Trophoblast cell (in vitro differentiated cells and primary cell): ENCODE results near the gene CYB561D1.

ENCODE experiments used
- DNase-seq, 2 donors: peaks; one replicate each; pipeline ENCODE4 v3.0.0-alpha.2; 2016
- H2AFZ ChIP-seq: 2 replicates; pipeline ENCODE4 v1.6.1; 2013; ENCODE audit warnings: low read length, moderate library complexity, mild to moderate bottlenecking; ENCODE audit not compliant: insufficient read depth, poor library complexity
- H2AK5ac ChIP-seq: 2 replicates; pipeline ENCODE4 v1.6.1; 2013; ENCODE audit warnings: mild to moderate bottlenecking, low read length
- H2BK120ac ChIP-seq: 2 replicates; pipeline ENCODE4 v1.6.1; 2013; ENCODE audit warnings: low read length, mild to moderate bottlenecking, moderate library complexity; ENCODE audit not compliant: insufficient read depth, poor library complexity
- H2BK12ac ChIP-seq: 2 replicates; pipeline ENCODE4 v1.6.1; 2013; ENCODE audit warnings: mild to moderate bottlenecking, low read length, moderate library complexity
- H2BK5ac ChIP-seq: 2 replicates; pipeline ENCODE4 v1.6.1; 2013; ENCODE audit warnings: low read length, low read depth, moderate library complexity, mild to moderate bottlenecking; ENCODE audit not compliant: poor library complexity
- H3K14ac ChIP-seq: 2 replicates; pipeline ENCODE4 v1.6.1; 2013; ENCODE audit warnings: mild to moderate bottlenecking, low read length
- H3K18ac ChIP-seq: 2 replicates; pipeline ENCODE4 v1.6.1; 2013; ENCODE audit warnings: mild to moderate bottlenecking, low read length
- H3K23ac ChIP-seq: 2 replicates; pipeline ENCODE4 v1.6.1; 2013; ENCODE audit warnings: low read length
- H3K27ac ChIP-seq: 2 replicates; pipeline ENCODE4 v1.5.1; 2013; ENCODE audit warnings: low read depth, mild to moderate bottlenecking, inconsistent platforms, low read length, moderate library complexity
- H3K27me3 ChIP-seq: 2 replicates; pipeline ENCODE4 v1.6.1; 2013; ENCODE audit warnings: inconsistent platforms, mild to moderate bottlenecking, low read length, moderate library complexity; ENCODE audit not compliant: insufficient read depth
- H3K36me3 ChIP-seq, 2 experiments: 1 replicate in 1 of 2; 2 replicates in 1 of 2; pipeline ENCODE4 v1.6.1; 2013; ENCODE audit warnings: low read length in 2 of 2, mild to moderate bottlenecking in 2 of 2, moderate library complexity in 1 of 2; ENCODE audit not compliant: insufficient read depth in 2 of 2, control insufficient read depth in 1 of 2
- H3K4ac ChIP-seq: 2 replicates; pipeline ENCODE4 v1.6.1; 2013; ENCODE audit warnings: low read depth, mild to moderate bottlenecking, low read length, moderate library complexity
- H3K4me1 ChIP-seq, 2 experiments: 1 replicate in 1 of 2; 2 replicates in 1 of 2; pipeline ENCODE4 v1.6.1; 2013; ENCODE audit warnings: low read length in 2 of 2, mild to moderate bottlenecking in 2 of 2, moderate library complexity in 1 of 2; ENCODE audit not compliant: insufficient read depth in 2 of 2, control insufficient read depth in 1 of 2
- H3K4me2 ChIP-seq: 2 replicates; pipeline ENCODE4 v1.6.1; 2013; ENCODE audit warnings: inconsistent platforms, mild to moderate bottlenecking, low read length, moderate library complexity
- H3K4me3 ChIP-seq: 2 replicates; pipeline ENCODE4 v1.5.1; 2013; ENCODE audit warnings: mild to moderate bottlenecking, low read depth, low read length, inconsistent platforms
- H3K79me1 ChIP-seq: one replicate; pipeline ENCODE4 v1.6.1; 2013; ENCODE audit warnings: low read length
- H3K79me2 ChIP-seq: 2 replicates; pipeline ENCODE4 v1.6.1; 2013; ENCODE audit warnings: low read length, mild to moderate bottlenecking; ENCODE audit not compliant: control insufficient read depth, insufficient read depth, poor library complexity
- H3K9ac ChIP-seq: 2 replicates; pipeline ENCODE4 v1.6.1; 2013; ENCODE audit warnings: mild to moderate bottlenecking, low read length
- H3K9me3 ChIP-seq: 2 replicates; pipeline ENCODE4 v1.6.1; 2013; ENCODE audit warnings: low read depth, mild to moderate bottlenecking, control low read depth, inconsistent platforms, low read length; ENCODE audit not compliant: insufficient read depth
- H4K12ac ChIP-seq: 2 replicates; pipeline ENCODE4 v1.6.1; 2013; ENCODE audit warnings: low read depth, mild to moderate bottlenecking, low read length, moderate library complexity
- H4K8ac ChIP-seq: 2 replicates; pipeline ENCODE4 v1.6.1; 2013; ENCODE audit warnings: low read depth, mild to moderate bottlenecking, low read length, moderate library complexity
- H4K91ac ChIP-seq: one replicate; pipeline ENCODE4 v1.6.1; 2013; ENCODE audit warnings: low read depth, mild to moderate bottlenecking, low read length, moderate library complexity
- WGBS: extraction: QIAGEN DNeasy Blood & Tissue Kit; methylation state at CpG from one replicate; pipeline ENCODE4 v1.1.7; 2013; ENCODE audit warnings: missing lambda C conversion rate; ENCODE audit not compliant: insufficient read length, insufficient coverage; ENCODE audit errors: extremely low coverage; 5-methylcytosine and 5-hydroxymethylcytosine counted together

The CYB561D1 gene

DNA sequence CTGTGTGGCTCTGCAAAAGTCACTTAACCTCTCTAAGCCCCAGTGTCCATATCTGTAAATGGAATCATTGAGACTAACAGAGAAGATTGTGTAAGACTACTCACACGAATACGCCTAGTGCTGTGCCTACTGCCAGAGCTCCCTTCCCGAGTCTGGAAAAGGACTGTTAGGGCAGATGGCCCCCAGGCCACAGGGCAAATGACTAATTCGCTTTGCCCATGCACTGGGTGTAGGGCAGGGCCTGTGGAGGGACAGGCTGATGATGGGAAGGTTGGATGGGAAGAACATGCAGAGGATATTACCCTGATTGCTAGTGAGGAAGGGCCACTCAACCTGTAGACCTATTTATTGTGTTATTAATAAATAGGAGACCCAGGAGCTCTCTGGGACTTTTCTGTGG is 41.6 kb downstream of the CYB561D1 start:
- Histone ChIP-seq H3K4ac (no peak overlapping the region), H3K23ac (no peak overlapping the region), H3K4me3 (no peak overlapping the region), H2AFZ (no peak overlapping the region), H3K9ac (no peak overlapping the region), H4K12ac (no peak overlapping the region), H4K91ac (no peak overlapping the region), H3K9me3 (no peaks in the 10 kb centered on the region), H3K4me1 (peaks cover 0 to 2% of the 10 kb centered on the region in 2 experiments), H2BK12ac (no peak overlapping the region), H3K27ac (no peak overlapping the region), H2BK5ac (no peak overlapping the region), H2AK5ac (no peak overlapping the region), H3K4me2 (no peak overlapping the region), H3K79me1 (no peaks in the 10 kb centered on the region), H3K18ac (no peak overlapping the region), H2BK120ac (no peak overlapping the region), H3K79me2 (no peaks in the 10 kb centered on the region), H4K8ac (no peak overlapping the region), H3K27me3 (no peaks in the 10 kb centered on the region), H3K14ac (no peak overlapping the region), H3K36me3 (no peaks in the 10 kb centered on the region)
- no peak for DNase-seq
- no CpG with 5 or more reads among the region's 4 CpGs for WGBS

DNA sequence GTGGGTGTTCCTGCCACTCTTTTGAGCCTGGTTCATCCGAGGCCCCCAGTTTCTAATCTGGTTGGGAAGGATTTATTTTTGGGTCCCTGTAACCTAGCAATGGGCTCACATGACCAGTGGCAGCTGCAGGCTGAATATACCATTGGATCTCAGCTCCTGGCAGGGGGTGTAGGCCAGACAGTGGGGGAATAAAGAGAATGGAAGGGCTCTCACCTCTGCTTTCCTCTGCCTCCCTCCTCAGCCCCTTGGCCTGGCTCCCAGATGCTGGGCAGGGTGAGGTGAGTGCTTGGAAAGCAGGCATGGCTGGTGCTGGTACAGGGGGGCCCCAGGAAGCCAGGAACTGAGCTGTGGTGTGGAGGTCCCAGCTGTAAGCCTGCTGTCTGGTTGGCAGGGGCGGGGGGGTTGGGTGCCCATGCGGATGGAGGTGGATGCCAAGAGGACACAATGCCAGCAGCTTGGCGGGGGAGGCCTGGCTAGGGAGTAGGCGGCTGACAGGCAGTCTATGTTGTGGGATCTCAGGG is 42.1 kb downstream of the CYB561D1 start:
- no peak overlapping the region for H2BK5ac ChIP-seq
- H2AFZ ChIP-seq, result no peak overlapping the region
- WGBS, result no CpG with 5 or more reads among the region's 5 CpGs
- no peak overlapping the region for H3K14ac ChIP-seq
- no peak overlapping the region for H3K4me2 ChIP-seq
- no peaks in the 10 kb centered on the region for H3K27me3 ChIP-seq
- H3K4me3 ChIP-seq, result no peak overlapping the region
- no peaks in the 10 kb centered on the region for H3K79me2 ChIP-seq
- peaks cover 0 to 2% of the 10 kb centered on the region in 2 experiments for H3K4me1 ChIP-seq
- no peak for DNase-seq
- H3K23ac ChIP-seq, result no peak overlapping the region
- H3K36me3 ChIP-seq, result no peaks in the 10 kb centered on the region
- no peak overlapping the region for H2AK5ac ChIP-seq
- no peak overlapping the region for H3K4ac ChIP-seq
- H4K8ac ChIP-seq, result no peak overlapping the region
- no peak overlapping the region for H3K27ac ChIP-seq
- no peak overlapping the region for H2BK12ac ChIP-seq
- H3K18ac ChIP-seq, result no peak overlapping the region
- no peaks in the 10 kb centered on the region for H3K9me3 ChIP-seq
- no peak overlapping the region for H3K9ac ChIP-seq
- no peaks in the 10 kb centered on the region for H3K79me1 ChIP-seq
- no peak overlapping the region for H4K91ac ChIP-seq
- H4K12ac ChIP-seq, result no peak overlapping the region
- H2BK120ac ChIP-seq, result no peak overlapping the region

GRCh38 chr1:109537450-109538178 is 43.7 kb downstream of the CYB561D1 start:
- Histone ChIP-seq H3K27ac (no peak overlapping the region), H3K18ac (no peak overlapping the region), H4K12ac (no peak overlapping the region), H2AK5ac (no peak overlapping the region), H3K4me3 (no peak overlapping the region), H3K9me3 (no peaks in the 10 kb centered on the region), H4K91ac (no peak overlapping the region), H2AFZ (no peak overlapping the region), H3K4me1 (no peaks in the 10 kb centered on the region), H2BK5ac (no peak overlapping the region), H3K14ac (no peak overlapping the region), H3K4ac (no peak overlapping the region), H2BK120ac (no peak overlapping the region), H3K79me1 (no peaks in the 10 kb centered on the region), H3K9ac (no peak overlapping the region), H3K23ac (no peak overlapping the region), H3K4me2 (no peak overlapping the region), H3K27me3 (no peaks in the 10 kb centered on the region), H2BK12ac (no peak overlapping the region), H3K79me2 (no peaks in the 10 kb centered on the region), H3K36me3 (no peaks in the 10 kb centered on the region), H4K8ac (no peak overlapping the region)
- WGBS, result no CpG with 5 or more reads among the region's 9 CpGs
- DNase-seq, result no peak

GRCh38 chr1:109538827-109539555 is 45.1 kb downstream of the CYB561D1 start:
- Histone ChIP-seq H3K79me1 (no peaks in the 10 kb centered on the region), H2BK120ac (no peak overlapping the region), H3K14ac (no peak overlapping the region), H3K4me3 (no peak overlapping the region), H4K12ac (no peak overlapping the region), H4K8ac (no peak overlapping the region), H2AK5ac (no peak overlapping the region), H4K91ac (no peak overlapping the region), H3K9ac (no peak overlapping the region), H3K79me2 (no peaks in the 10 kb centered on the region), H3K9me3 (no peaks in the 10 kb centered on the region), H3K27me3 (no peaks in the 10 kb centered on the region), H2AFZ (no peak overlapping the region), H3K18ac (no peak overlapping the region), H3K36me3 (no peaks in the 10 kb centered on the region), H3K4ac (no peak overlapping the region), H3K4me1 (no peaks in the 10 kb centered on the region), H2BK5ac (no peak overlapping the region), H3K27ac (no peak overlapping the region), H3K23ac (no peak overlapping the region), H3K4me2 (no peak overlapping the region), H2BK12ac (no peak overlapping the region)
- no peak for DNase-seq
- no CpG with 5 or more reads among the region's 9 CpGs for WGBS
